Muscle layer of duodenum (tissue), 2 donors: Measurements from ENCODE around the gene SRSF10.
"Not testable (repeated sequence)": the region's sequence is repeated elsewhere in the genome, so short reads cannot be mapped to it uniquely, and the experiment has no call there.

Source experiments
- H3K27ac ChIP-seq: one replicate; pipeline ENCODE4 v1.7.0; 2013; ENCODE audit warnings: mild to moderate bottlenecking, low read length
- H3K27me3 ChIP-seq: one replicate; pipeline ENCODE4 v1.7.0; 2013; ENCODE audit warnings: low read depth, mild to moderate bottlenecking, control low read depth, low read length
- H3K36me3 ChIP-seq, 2 donors: one replicate each; pipeline ENCODE4 v1.7.0; 2013; ENCODE audit warnings: low read length in 2 of 2, control low read depth in 1 of 2, mild to moderate bottlenecking in 1 of 2; ENCODE audit not compliant: insufficient read depth in 2 of 2, control insufficient read depth in 1 of 2
- H3K4me1 ChIP-seq, 2 donors: one replicate each; pipeline ENCODE4 v1.7.0; 2013; ENCODE audit warnings: low read length in 2 of 2, mild to moderate bottlenecking in 2 of 2, control low read depth in 1 of 2, moderate library complexity in 1 of 2; ENCODE audit not compliant: insufficient read depth in 2 of 2, control insufficient read depth in 1 of 2
- H3K4me3 ChIP-seq, 2 donors: one replicate each; pipeline ENCODE4 v1.7.0; 2013; ENCODE audit warnings: low read length in 2 of 2, low read depth in 1 of 2, mild to moderate bottlenecking in 1 of 2
- H3K9me3 ChIP-seq, 2 donors: one replicate each; pipeline ENCODE4 v1.7.0; 2013; ENCODE audit warnings: low read length in 2 of 2, control low read depth in 1 of 2, mild to moderate bottlenecking in 1 of 2; ENCODE audit not compliant: control insufficient read depth in 1 of 2
- donor health status: healthy.

The SRSF10 gene

DNA sequence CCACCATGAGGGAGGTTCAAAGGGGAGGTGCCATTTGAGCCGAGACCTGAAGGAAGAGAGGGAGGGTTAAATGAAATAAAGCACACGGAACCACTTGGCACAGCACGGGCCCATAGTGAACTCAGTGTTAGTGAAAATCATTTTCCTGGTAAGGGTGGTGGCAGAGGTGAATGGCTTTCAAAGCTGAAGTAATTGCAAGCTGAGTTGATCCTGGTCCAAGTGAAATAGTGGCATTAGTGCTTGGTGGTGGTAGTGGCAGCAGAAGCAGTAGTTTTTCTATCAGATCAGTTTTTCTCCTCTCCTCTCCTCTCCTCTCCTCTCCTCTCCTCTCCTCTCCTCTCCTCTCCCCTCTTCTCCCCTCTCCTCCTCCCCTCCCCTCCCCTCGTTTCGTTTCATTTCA, 30.5 kb upstream of the SRSF10 start:
- Histone ChIP-seq H3K4me3 (no peak overlapping the region), H3K27ac (no peak overlapping the region), H3K9me3 (no peaks in the 10 kb centered on the region), H3K36me3 (no peaks in the 10 kb centered on the region), H3K4me1 (peaks cover 0 to 6% of the 10 kb centered on the region in 2 donors), H3K27me3 (no peaks in the 10 kb centered on the region)

DNA sequence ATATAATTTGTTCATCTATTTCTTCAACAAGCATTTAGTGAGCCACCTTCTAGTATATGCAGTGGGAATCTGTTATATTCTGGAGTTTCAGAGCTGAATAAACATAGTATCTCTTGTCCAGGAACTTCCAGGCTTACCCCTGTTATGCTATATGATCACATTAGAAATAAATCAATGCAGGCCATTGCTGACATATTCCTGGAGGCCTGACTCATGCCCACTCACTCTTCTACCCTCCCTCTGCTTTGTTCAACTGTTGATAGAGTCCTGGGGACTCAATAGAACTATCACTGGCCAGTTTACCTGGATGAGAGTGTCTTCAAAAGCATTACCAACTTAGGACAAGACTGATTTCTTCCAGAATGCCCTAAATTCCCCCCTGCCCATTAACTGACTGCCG, 29.3 kb upstream of the SRSF10 start:
- no peaks in the 10 kb centered on the region for H3K27me3 ChIP-seq
- no peaks in the 10 kb centered on the region for H3K4me1 ChIP-seq
- no peaks in the 10 kb centered on the region for H3K36me3 ChIP-seq
- no peak overlapping the region for H3K27ac ChIP-seq
- no peak overlapping the region for H3K4me3 ChIP-seq
- H3K9me3 ChIP-seq, result no peaks in the 10 kb centered on the region

DNA sequence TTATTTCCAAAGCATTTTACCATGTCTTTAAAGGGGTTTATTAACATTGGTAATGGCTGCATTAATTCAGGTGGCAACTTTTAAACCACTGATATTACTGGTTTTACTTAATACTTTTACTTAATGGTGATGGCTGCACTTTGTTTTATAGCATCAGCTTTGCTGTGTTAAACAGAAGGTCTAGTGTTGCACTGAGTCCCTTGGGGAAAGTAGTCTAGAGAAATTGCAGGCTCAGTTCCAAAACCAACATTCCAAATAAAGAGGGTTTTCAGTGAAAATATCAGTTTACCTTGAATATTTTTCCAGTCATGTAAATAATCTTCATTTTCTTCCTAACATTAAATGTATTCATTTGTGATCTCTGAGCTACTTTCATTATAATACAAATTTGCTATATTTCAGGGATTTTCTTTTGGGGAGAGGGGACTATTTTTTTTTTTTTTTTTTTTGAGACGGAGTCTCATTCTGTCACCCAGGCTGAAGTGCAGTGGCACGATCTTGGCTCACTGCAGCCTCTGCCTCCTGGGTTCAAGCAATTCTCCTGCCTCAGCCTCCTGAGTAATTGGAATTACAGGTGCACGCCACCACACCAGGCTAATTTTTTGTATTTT, 28.6 kb upstream of the SRSF10 start:
- not testable (repeated sequence) for H3K9me3 ChIP-seq, H3K4me1 ChIP-seq, H3K4me3 ChIP-seq, H3K27me3 ChIP-seq, H3K36me3 ChIP-seq, H3K27ac ChIP-seq

DNA sequence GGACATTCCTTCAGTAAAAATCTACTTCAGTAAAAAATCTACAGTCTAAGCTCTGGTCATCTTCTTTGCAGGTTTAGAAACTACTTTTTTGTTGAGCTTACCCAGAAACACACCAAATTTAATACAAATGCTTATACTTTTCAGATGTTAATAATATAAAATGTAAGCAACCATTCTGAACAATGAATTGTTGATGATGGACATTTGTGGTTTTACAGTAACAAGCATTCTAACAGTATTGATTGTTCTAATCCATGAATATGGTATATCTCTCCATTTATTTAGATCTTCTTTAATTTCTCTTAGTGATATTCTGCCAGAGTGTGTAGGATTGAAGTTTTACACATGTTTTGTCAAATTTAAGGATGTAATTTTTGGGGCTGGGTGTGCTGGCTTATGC, 27.0 kb upstream of the SRSF10 start:
- Histone ChIP-seq H3K36me3 (no peaks in the 10 kb centered on the region), H3K4me1 (no peaks in the 10 kb centered on the region), H3K27ac (no peak overlapping the region), H3K9me3 (no peaks in the 10 kb centered on the region), H3K27me3 (no peaks in the 10 kb centered on the region), H3K4me3 (no peak overlapping the region)

DNA sequence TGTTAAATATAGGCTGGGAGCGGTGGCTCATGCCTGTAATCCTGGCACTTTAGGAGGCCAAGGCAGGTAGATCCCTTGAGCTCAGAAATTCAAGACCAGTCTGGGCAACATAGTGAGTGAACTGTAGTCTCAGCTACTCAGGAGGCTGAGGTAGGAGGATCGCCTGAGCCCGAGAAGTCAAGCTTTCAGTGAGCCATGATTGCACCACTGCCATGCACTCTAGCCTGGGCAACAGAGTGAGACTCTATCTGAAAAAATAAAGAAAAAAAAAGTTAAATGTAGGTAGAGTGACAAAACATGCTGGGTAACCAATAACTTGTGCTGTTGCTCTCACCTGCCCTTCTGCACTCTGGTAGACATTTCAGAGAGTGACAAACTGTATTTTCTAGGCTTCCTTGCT, 25.0 kb upstream of the SRSF10 start:
- H3K4me3 ChIP-seq, result no peak overlapping the region
- no peaks in the 10 kb centered on the region for H3K4me1 ChIP-seq
- H3K36me3 ChIP-seq, result no peaks in the 10 kb centered on the region
- no peak overlapping the region for H3K27ac ChIP-seq
- no peaks in the 10 kb centered on the region for H3K27me3 ChIP-seq
- H3K9me3 ChIP-seq, result no peaks in the 10 kb centered on the region

DNA sequence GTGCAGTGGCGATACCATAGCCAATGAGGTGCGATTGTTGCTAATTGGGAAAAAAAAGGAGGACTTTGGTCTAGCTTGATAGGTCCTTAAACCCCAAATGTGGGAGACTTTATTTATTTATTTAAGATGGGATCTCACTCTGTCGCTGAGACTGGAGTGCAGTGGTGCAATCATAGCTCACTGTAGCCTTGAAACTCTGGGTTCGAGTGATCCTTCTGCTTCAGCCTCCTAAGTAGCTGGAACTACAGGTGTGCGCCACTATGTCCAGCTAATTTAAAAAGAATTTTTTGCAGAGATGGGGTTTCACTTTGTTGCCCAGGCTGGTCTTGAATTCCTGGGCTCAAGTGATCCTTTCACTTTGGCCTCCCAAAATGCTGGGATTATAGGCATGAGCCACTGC, 24.0 kb upstream of the SRSF10 start:
- Histone ChIP-seq H3K4me3 (no peak overlapping the region), H3K27me3 (no peaks in the 10 kb centered on the region), H3K36me3 (no peaks in the 10 kb centered on the region), H3K9me3 (no peaks in the 10 kb centered on the region), H3K27ac (no peak overlapping the region), H3K4me1 (no peaks in the 10 kb centered on the region)

DNA sequence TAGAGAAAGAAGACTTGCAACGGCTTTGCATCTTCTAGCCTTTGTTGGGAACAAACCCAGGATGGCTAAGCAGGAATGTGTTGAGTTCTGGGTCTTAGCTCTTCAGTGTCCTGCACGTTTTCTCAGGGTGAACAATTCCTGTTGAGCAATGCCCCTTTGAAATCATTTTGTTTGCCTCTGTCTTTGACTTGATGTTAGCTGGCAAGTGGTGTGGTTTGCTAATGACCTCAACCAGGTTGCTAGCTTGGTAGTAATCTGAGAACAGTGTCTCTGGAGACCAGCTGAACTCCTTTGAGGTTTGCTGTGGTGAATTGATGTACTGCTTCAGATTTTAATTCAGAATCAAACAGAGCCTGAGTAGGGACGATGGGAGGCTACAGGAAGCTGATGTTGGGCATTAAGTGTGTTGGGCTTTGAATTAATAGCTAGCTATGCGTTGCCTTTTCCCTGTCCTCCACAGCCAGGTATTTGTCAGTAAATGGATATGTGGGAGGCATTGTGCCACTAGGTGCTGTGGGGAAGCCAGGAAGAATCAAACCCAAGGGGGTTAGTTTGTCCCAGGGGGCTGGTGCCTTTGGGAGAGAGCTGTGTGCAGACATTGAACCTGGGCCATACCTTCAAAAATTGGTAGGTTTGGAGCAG, 23.3 kb upstream of the SRSF10 start:
- H3K4me1 ChIP-seq, result no peaks in the 10 kb centered on the region
- H3K4me3 ChIP-seq, result no peak overlapping the region
- H3K27me3 ChIP-seq, result no peaks in the 10 kb centered on the region
- no peak overlapping the region for H3K27ac ChIP-seq
- H3K9me3 ChIP-seq, result no peaks in the 10 kb centered on the region
- H3K36me3 ChIP-seq, result no peaks in the 10 kb centered on the region

DNA sequence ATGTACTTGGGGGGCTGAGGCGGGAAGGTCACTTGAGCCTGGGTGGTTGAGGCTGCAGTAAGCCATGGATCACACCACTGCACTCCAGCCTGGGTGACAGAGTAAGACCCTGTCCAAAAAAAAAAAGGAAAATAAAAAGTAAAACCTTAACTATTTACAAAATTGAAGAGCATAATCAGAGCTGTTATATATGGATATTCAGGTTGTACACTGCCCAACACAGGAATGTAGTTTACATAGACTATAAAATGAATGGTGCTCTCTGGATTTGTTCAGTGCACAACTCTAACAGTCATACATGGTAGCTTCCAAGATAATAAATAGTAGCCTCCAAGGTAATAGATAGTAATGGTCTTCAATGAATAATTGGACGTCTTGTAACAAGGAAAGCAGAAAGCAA, 22.6 kb upstream of the SRSF10 start:
- H3K4me1 ChIP-seq, result no peaks in the 10 kb centered on the region
- H3K9me3 ChIP-seq, result no peaks in the 10 kb centered on the region
- H3K4me3 ChIP-seq, result no peak overlapping the region
- H3K27me3 ChIP-seq, result no peaks in the 10 kb centered on the region
- H3K27ac ChIP-seq, result no peak overlapping the region
- H3K36me3 ChIP-seq, result no peaks in the 10 kb centered on the region

DNA sequence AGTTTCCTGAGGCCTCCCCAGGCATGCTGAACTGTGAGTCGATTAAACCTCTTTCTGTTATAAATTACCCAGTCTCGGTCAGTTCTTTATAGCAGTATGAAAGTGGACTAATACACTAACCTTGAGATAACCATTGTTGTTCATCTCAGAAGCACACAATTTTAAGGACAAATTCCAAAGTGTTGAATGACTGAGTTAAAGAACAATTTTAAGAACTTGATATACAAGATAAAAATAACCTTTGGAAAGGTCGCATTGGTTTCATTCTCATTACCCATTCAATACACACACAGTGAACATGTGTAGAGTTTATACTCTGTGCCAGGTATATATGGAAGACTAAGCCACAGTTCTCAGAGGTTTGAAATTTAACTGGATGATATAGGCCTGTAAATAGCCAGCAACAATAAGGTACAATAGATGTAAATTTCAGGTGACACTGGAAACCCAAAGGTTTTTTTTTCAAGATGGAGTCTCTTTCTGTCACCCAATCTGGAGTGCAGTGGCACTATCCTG, 19.1 kb upstream of the SRSF10 start:
- Histone ChIP-seq H3K4me1 (no peaks in the 10 kb centered on the region), H3K36me3 (no peaks in the 10 kb centered on the region), H3K27me3 (no peaks in the 10 kb centered on the region), H3K4me3 (no peak overlapping the region), H3K9me3 (no peaks in the 10 kb centered on the region), H3K27ac (no peak overlapping the region)

DNA sequence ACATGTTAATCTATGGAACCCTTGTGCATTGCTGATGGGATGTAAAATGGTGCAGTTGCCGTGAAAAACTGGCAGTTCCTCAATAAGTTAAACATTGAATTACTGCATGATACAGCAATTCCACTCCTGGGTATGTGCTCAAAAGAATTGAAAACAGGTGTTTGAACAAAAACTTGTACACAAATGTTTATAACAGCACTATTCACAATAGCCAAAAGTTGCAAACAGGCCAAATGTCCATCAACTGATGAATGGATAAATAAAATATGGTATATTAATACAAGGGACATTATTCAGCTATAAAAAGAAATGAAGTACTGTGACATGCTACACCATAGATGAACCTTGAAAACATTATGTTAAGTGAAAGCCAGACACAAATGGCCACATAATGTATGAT, 17.7 kb upstream of the SRSF10 start:
- no peaks in the 10 kb centered on the region for H3K27me3 ChIP-seq
- no peaks in the 10 kb centered on the region for H3K9me3 ChIP-seq
- H3K4me1 ChIP-seq, result no peaks in the 10 kb centered on the region
- H3K27ac ChIP-seq, result no peak overlapping the region
- no peaks in the 10 kb centered on the region for H3K36me3 ChIP-seq
- H3K4me3 ChIP-seq, result no peak overlapping the region

DNA sequence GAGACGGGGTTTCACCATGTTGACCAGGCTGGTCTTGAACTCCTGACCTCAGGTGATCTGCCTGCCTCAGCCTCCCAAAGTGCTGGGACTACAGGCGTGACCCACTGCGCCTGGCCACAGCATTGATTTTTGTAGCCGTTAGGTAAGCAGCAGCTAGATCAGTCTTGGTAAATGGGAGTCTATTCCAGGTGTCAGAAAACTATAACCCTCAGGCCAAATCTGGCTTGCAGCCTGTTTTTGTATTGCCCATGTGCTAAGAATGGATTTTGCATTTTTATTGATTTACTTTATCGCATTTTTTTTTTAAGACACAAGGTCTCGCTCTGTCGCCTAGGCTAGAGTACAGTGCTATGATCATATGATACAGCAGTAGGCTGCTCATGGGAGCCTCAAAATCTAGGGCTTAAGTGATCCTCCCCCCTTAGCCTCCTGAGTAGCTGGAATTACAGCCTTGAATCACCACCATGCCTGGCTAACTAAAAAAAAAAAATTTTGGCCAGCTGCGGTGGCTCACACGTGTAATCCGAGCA, 16.6 kb upstream of the SRSF10 start:
- no peak overlapping the region for H3K4me3 ChIP-seq
- no peaks in the 10 kb centered on the region for H3K4me1 ChIP-seq
- no peak overlapping the region for H3K27ac ChIP-seq
- no peaks in the 10 kb centered on the region for H3K36me3 ChIP-seq
- no peaks in the 10 kb centered on the region for H3K9me3 ChIP-seq
- no peaks in the 10 kb centered on the region for H3K27me3 ChIP-seq

DNA sequence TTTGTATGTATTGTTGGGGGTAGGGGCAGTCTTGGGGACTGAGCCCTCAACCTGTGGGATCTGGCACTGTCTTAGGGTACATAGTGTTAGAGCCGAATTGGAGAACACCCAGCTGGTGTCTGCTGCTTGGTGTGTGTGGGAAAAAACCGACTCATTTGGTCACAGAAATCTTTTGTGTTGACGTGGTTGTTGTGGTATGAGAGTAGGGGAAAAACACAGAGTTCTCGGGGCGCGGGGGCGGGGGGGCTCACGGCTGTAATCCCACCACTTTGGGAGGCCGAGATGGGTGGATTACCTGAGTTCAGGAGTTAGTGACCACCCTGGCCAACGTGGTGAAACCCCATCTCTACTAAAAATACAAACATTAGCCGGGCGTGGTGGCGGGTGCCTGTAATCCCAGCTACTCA, 15.3 kb upstream of the SRSF10 start:
- no peak overlapping the region for H3K27ac ChIP-seq
- H3K9me3 ChIP-seq, result no peaks in the 10 kb centered on the region
- no peaks in the 10 kb centered on the region for H3K27me3 ChIP-seq
- H3K4me3 ChIP-seq, result no peak overlapping the region
- no peaks in the 10 kb centered on the region for H3K4me1 ChIP-seq
- H3K36me3 ChIP-seq, result no peaks in the 10 kb centered on the region
